Esophagus squamous epithelium (tissue), 5 donors: ENCODE results near the gene DUSP2. TPM values are rescaled to one million over a fixed set of nuclear protein-coding genes. Genes with fewer than 3 reads are reported as not detected.

Source experiments
- DNase-seq: peaks from one replicate; lab custom pipeline; 2025; lab: John Stamatoyannopoulos, UW
- H3K27ac ChIP-seq, 4 donors: fragments of 200-600 bp; sonication (generic); one replicate each; pipeline ENCODE4 v1.5.1; 2016 to 2019; ENCODE audit warnings: mild to moderate bottlenecking in 1 of 4
- H3K27me3 ChIP-seq, 4 donors: fragments of 200-600 bp; sonication (generic); 1 replicate in 3 of 4; 2 replicates in 1 of 4; pipeline versions ENCODE4 v1.5.1 to v1.6.0; 2017 to 2021; ENCODE audit warnings: antibody characterized with exemption in 1 of 4
- H3K36me3 ChIP-seq, 3 donors: fragments of 200-600 bp; sonication (generic); one replicate each; pipeline ENCODE4 v1.5.1; 2016 to 2019
- H3K4me1 ChIP-seq, 3 donors: fragments of 200-600 bp; sonication (generic); one replicate each; pipeline ENCODE4 v1.5.1; 2017 to 2019
- H3K4me3 ChIP-seq, 4 donors: fragments of 200-600 bp; sonication (generic); 1 replicate in 3 of 4; 2 replicates in 1 of 4; pipeline ENCODE4 v1.5.1; 2016 to 2019; ENCODE audit warnings: mild to moderate bottlenecking in 2 of 4, moderate library complexity in 1 of 4
- H3K9me3 ChIP-seq, 3 donors: fragments of 200-600 bp; sonication (generic); one replicate each; pipeline ENCODE4 v1.5.1; 2016 to 2019
- POLR2A ChIP-seq, 4 donors: fragments of 450-650 bp; IDR thresholded peaks; one replicate each; pipeline ENCODE4 v1.6.1; 2017; ENCODE audit warnings: antibody characterized with exemption in 4 of 4, mild to moderate bottlenecking in 4 of 4, moderate library complexity in 3 of 4
- WGBS, 2 donors: methylation state at CpG; one replicate each; pipeline ENCODE4 v1.1.5; 2018; 5-methylcytosine and 5-hydroxymethylcytosine counted together
- intact Hi-C: fragments of 100-400 bp; cut with DNase I; formaldehyde crosslinking; loops from one replicate; pipeline ENCODE4 v1.15.0; 2022
- total RNA-seq, 4 donors: library from RNA; depleted of rRNA; stranded (reverse); fragments of >200 nt; gene quantifications; one replicate each; pipeline ENCODE4 v1.1.0, GENCODE V29; 2016
- TF ChIP-seq, protein P1 (sequence below), 6 experiments: fragments of 450-650 bp in 4 of 6; fragments of 200-600 bp in 2 of 6; sonication (generic) in 2 of 6; IDR thresholded peaks; one replicate each; pipeline ENCODE4 v1.5.1; 2016 to 2019; ENCODE audit warnings: antibody characterized with exemption in 6 of 6, mild to moderate bottlenecking in 4 of 6, moderate library complexity in 4 of 6
- donor health status: DM: yes; HTN: yes; CAD: no.

Gene DUSP2
- total RNA-seq, 4 donors from 2014 or later: 1.5 to 10.3 (median 5.6) TPM

DNA sequence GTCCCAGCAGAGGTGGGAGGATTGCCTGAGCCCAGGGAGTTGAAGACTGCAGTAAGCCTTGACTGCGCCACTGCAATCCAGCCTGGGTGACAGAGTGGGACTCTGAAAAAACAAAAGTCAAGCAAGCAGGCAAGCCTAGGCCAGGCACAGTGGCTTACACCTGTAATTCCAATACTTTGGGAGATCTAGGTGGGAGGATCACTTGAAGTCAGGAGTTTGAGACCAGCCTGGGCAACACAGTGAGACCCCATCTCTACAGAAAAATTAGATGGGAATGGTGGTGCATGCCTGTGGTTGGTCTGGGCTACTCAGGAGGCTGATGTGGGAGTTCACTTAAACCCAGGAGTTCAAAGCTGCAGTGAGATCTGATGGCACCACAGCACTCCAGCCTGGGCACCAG lies 34.8 kb upstream of the DUSP2 start:
- no peak for DNase-seq
- 100% methylated on average over 1 of the region's 1 CpG for WGBS, 2 donors
- intact Hi-C loops: no loop called here
- TF ChIP-seq, protein P1, sequence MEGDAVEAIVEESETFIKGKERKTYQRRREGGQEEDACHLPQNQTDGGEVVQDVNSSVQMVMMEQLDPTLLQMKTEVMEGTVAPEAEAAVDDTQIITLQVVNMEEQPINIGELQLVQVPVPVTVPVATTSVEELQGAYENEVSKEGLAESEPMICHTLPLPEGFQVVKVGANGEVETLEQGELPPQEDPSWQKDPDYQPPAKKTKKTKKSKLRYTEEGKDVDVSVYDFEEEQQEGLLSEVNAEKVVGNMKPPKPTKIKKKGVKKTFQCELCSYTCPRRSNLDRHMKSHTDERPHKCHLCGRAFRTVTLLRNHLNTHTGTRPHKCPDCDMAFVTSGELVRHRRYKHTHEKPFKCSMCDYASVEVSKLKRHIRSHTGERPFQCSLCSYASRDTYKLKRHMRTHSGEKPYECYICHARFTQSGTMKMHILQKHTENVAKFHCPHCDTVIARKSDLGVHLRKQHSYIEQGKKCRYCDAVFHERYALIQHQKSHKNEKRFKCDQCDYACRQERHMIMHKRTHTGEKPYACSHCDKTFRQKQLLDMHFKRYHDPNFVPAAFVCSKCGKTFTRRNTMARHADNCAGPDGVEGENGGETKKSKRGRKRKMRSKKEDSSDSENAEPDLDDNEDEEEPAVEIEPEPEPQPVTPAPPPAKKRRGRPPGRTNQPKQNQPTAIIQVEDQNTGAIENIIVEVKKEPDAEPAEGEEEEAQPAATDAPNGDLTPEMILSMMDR (IDR thresholded peaks at IDR 0.05): no peak
- no peak for TF ChIP-seq POLR2A (IDR thresholded peaks at IDR 0.05)
- H3K27me3 ChIP-seq: no peaks in the 10 kb centered on the region
- H3K9me3 ChIP-seq: no peaks in the 10 kb centered on the region
- H3K36me3 ChIP-seq: peaks cover 0 to 19% (median 8%) of the 10 kb centered on the region in 3 donors
- H3K4me1 ChIP-seq: no peaks in the 10 kb centered on the region
- H3K27ac ChIP-seq: no peak overlapping the region
- no peak overlapping the region for H3K4me3 ChIP-seq

DNA sequence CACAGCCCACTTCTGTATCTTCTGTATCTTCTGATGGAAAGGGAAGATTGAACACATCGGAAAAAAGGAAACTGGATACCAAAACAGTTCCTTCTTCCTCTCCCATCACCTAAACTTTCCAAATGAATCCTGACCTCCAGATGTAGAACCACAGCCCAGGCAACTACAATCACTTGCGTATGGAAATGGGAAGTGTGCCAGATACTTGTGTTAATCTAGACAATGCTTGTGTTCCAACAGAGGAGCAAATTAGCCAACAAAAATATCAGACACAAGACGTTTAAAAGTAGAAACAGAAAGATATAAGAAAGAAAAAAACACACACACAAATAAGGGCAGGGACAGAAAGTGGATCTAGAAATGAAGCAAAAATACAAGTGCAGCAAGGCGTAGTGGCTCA lies 31.4 kb upstream of the DUSP2 start:
- Histone ChIP-seq H3K27me3 (no peaks in the 10 kb centered on the region), H3K4me3 (no peak overlapping the region), H3K9me3 (no peaks in the 10 kb centered on the region), H3K4me1 (no peaks in the 10 kb centered on the region), H3K27ac (no peak overlapping the region), H3K36me3 (no peaks in the 10 kb centered on the region)
- no peak for DNase-seq
- TF ChIP-seq POLR2A (IDR thresholded peaks at IDR 0.05): no peak
- intact Hi-C loops: no loop called here
- WGBS, 2 donors: 51 to 52% methylated on average over 4 of the region's 4 CpGs

DNA sequence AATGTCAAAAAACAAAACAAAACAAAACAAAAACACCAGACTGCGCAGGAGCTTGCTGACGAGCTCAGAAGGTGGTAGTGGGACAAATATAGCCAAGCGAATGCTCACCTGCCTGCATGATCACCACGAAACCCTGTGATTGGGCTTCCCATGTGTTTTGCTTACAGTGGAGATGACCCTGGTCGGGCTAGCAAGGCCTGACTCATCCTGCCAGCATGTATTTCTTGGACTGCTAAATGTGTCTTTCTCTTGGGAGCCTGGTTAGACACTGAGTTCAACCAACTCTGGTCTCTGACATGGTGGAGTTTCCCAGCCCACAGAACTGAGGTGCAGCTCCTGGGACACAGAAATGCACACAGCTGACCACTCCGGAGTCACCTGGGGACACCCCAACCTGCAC lies 30.7 kb upstream of the DUSP2 start:
- Histone ChIP-seq H3K27me3 (no peaks in the 10 kb centered on the region), H3K27ac (no peak overlapping the region), H3K4me1 (no peaks in the 10 kb centered on the region), H3K36me3 (no peaks in the 10 kb centered on the region), H3K4me3 (no peak overlapping the region), H3K9me3 (no peaks in the 10 kb centered on the region)
- 68 to 73% methylated on average over 6 of the region's 6 CpGs for WGBS, 2 donors
- intact Hi-C loops: no loop called here
- TF ChIP-seq, protein P1 (IDR thresholded peaks at IDR 0.05): no peak
- no peak for TF ChIP-seq POLR2A (IDR thresholded peaks at IDR 0.05)
- no peak for DNase-seq

DNA sequence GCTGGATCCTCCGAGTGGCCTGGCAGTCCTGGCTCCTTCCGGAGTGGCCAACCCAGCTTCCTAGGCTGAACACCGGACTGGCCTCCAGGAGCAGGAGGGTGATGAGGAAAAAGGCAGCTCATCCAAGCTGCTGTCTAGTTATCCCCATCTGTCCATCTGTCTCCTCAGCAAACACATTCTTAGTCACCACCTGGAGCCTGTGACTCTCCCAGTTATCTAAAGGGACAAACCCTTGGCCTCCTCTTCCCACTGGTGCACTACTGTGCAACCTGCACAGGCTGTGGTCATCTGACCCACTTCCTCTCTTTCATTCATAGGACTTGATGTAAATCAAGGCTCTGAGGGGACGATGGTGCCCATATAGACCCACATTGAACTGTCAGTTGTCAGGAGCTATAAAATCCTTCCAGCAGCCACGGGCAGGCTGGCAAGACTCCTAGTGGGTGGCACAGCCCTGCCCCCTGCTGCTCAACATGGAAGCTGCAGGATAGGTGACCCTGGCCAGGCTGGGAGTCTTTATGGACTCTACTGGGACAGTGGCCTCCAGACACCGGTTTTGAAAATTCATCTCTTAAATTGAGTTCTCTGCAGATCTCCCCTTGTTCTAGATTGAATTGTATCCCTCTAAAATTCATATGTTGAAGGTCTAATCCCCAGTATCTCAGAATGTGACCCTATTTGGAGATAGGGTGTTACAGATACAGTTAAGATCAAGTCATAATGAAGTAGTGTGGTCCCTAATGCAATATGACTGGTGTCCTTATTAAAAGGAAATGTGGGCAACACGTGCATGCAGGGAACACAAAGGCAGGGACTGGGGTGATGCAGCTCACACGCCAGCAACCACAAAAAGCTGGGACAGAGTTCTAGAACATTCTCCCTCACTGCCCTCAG lies 29.3 kb upstream of the DUSP2 start:
- H3K4me1 ChIP-seq: no peaks in the 10 kb centered on the region
- no peak overlapping the region for H3K4me3 ChIP-seq
- DNase-seq: no peak
- no peak for TF ChIP-seq POLR2A (IDR thresholded peaks at IDR 0.05)
- TF ChIP-seq, protein P1 (IDR thresholded peaks at IDR 0.05): peak; percentile 85 to 93 (median 90)
- H3K36me3 ChIP-seq: no peaks in the 10 kb centered on the region
- intact Hi-C loops: no loop called here
- WGBS, 2 donors: 48 to 52% methylated on average over 6 to 7 of the region's 8 CpGs
- peaks cover 0 to 5% (median 0%) of the 10 kb centered on the region in 3 donors for H3K9me3 ChIP-seq
- no peak overlapping the region for H3K27ac ChIP-seq
- no peaks in the 10 kb centered on the region for H3K27me3 ChIP-seq

DNA sequence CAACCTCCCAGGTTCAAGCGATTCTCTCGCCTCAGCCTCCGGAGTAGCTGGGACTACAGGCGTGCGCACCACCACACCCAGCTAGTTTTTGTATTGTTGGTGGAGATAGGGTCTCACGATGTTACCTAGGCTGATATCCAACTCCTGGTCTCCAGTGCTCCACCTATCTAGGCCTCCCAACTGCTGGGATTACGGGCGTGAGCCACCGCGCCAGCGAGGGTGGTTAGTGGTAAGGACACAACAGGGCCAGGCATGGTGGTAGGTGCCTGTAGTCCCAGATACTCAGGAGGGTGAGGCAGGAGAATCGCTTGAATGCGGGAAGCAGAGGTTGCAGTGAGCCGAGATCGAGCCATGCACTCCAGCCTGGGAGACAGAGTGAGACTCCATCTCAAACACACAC lies 26.6 kb upstream of the DUSP2 start:
- TF ChIP-seq, protein P1 (IDR thresholded peaks at IDR 0.05): no peak
- no peak for TF ChIP-seq POLR2A (IDR thresholded peaks at IDR 0.05)
- Histone ChIP-seq H3K9me3 (peaks cover 0 to 5% (median 0%) of the 10 kb centered on the region in 3 donors), H3K4me3 (no peak overlapping the region), H3K4me1 (no peaks in the 10 kb centered on the region), H3K27ac (no peak overlapping the region), H3K36me3 (no peaks in the 10 kb centered on the region), H3K27me3 (no peaks in the 10 kb centered on the region)
- 60 to 94% methylated on average over 2 to 4 of the region's 15 CpGs for WGBS, 2 donors
- no peak for DNase-seq
- intact Hi-C loops: no loop called here
